NCI-H2107 (cell line): Measurements from ENCODE around the gene HPS1.

Source experiments
- DNase-seq: peaks from one replicate; lab custom pipeline; 2025; lab: John Stamatoyannopoulos, UW

HPS1 gene

GRCh38 chr10:98446661-98447221 is at the start of gene HPS1:
Gene HPS1 (minus strand): TSS chr10:98446935. CDS start chr10:98443240, 3,695 bp downstream.
- no peak for DNase-seq

DNA sequence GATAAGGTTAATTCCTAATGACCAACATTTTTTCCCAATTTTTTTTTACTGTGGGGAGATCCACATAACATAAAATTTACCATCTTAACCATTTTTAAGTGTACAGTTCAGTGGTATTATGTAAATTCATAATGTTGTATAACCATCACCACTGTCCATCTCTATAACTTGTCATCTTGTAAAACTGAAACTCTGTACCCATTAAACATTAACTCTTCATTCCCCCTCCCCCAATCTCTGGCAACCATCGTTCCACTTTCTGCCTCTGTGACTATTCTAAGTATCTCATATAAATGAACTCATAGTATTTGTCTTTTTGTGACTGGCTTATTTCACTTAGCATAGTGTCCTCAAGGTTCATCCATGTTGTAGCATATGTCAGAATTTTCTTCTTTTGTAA is 46.0 kb upstream of the HPS1 start:
- no peak for DNase-seq

GRCh38 chr10:98489561-98490481 is 43.1 kb upstream of the HPS1 start:
- no peak for DNase-seq

- DNase-seq, result no peak
Measured at GRCh38 chr10:98488669-98489430, 42.1 kb upstream of the HPS1 start.

- DNase-seq, result no peak
Measured at GRCh38 chr10:98487649-98488048, 40.9 kb upstream of the HPS1 start.

- DNase-seq, result no peak
Measured at GRCh38 chr10:98486421-98486820, 39.7 kb upstream of the HPS1 start.

- DNase-seq, result no peak
Measured at GRCh38 chr10:98485959-98486358, 39.2 kb upstream of the HPS1 start.

- no peak for DNase-seq
Measured at GRCh38 chr10:98483658-98484057, 36.9 kb upstream of the HPS1 start.

GRCh38 chr10:98482096-98482495 is 35.4 kb upstream of the HPS1 start:
- DNase-seq, result no peak

GRCh38 chr10:98481404-98481945 is 34.7 kb upstream of the HPS1 start:
- DNase-seq, result no peak

DNA sequence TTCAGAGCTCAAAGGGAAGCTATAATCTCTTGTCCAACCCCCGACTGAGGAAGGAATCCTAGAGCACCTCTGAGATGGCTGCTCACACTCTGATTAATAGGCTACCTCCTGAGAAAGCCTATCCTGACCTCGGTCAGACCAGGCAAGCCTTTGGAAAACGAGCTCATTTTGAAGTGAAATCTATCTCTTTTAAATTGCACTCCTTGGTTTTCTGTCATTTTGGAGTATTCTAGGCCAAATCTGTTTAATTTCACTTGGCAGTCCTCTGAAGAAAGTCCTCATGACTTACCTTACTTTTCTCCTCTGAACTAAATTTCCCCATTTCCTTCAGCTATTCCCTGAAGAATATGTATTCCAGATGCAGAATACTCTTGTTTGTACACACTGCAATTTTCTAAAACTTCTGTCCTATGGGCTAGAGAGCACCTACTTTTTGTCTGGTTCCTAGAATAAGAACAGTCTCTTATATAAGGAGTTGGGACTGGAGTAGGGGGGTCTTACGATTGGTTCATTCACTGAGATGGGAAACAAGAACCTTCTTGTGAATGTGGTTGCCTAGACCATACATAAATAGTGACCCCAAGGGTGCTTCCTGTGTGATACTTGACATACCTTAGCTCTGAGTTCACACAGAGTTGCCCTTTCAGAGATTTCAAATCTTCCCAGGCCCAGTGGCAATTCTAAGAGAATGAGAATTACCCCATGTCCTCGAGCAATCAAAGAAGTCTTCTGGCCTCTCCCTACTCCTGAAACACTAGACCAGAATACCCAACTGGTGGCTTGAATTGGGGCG is 31.9 kb upstream of the HPS1 start:
- DNase-seq, result no peak

DNA sequence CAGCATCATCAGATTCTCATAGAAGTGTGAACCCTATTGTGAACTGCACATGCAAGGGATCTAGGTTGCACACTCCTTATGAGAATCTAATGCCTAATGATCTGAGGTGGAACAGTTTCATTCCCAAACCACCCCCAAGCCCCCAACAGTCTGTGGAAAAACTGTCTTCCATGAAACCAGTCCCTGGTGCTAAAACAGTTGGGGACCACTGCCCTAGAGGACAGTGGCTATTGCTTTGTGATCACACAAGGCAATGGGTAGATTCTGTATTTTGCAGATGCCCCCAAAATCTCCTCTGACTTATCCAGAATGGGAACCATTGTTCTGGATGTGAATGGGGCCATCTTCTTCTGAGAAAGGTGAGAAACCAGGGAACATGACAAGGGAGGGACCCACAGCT is 31.1 kb upstream of the HPS1 start:
- no peak for DNase-seq

DNA sequence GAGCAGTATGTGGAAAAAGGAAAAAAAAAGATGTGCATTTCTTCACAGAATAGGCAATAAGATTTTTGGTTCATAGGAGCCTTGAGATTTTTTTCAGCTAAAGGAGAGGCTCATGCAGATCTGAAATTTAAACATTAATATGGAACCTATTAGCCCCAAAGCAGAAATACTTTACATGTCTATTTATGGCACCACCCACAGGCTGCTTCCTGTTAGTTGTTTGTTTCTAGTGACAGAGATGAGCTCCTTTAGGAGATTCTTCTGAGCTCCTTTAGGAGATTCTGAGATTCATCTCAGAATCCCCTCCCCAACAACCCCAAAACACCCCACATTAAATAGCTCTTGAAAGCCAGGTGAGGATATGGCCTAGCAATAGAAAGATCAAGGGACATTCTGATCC is 27.9 kb upstream of the HPS1 start:
- no peak for DNase-seq

GRCh38 chr10:98472196-98472595 is 25.5 kb upstream of the HPS1 start:
- DNase-seq, result no peak

DNA sequence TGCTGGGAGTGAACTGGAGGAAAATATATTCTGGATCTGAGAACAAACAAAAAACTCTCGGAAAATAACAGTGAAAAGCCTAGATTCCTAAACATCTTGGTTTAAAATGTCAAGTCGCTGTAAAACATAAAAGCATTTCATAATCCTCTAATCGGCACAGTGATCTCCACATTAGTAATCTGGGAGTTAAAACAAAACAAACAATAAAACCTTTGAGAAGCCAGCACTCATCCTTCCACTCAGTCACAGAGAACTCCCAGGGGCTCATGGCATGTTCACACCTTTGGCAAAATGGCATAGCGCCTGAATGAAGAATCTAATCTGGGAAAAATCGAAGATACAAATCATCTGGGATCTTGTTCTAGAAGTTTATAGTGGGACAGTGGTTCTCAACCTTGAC is 24.1 kb upstream of the HPS1 start:
- DNase-seq, result no peak

DNA sequence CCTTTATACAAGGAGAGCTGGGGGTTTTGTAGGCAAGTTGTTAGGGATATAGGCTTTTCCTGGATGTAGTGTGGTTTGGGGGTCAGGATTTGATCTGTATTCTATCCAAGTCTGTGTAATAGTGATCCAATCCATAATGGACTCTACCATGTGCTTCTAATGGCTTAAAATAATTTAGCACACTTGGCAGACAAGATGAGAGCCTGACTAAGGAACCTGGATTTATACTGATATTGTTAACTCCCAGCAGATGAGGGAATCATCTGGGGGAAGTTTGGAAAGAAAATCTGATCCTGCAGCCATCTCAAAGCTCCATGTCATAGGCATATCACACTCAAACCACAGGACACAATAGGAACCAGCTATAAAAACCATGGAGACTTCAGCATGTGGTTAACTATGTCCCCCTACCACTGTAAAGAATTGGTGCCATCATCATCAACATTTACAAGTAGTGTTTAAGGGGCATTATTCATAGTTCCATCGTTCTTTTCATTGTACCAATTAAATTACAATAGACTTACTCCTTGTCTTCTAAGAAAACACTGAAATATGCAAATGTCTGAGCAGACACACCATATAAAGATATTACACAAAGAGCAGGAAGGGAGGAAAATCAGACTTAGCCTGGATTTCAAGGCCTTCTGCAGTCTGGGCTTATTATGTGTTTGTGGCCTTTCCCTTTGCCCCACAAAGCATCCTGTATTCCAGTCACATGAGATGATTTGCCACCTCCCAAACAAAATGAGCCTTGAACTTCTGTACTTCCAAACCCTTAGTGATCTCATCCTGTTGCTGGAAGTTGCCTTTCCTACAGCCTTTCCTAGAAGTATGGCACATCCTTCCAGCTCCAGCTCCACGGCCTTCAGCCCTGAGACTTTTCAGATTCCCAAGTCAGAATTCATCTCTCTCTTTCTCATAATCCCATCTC is 22.5 kb upstream of the HPS1 start:
- DNase-seq, result no peak

GRCh38 chr10:98467506-98468318 is 21.0 kb upstream of the HPS1 start:
- no peak for DNase-seq

GRCh38 chr10:98466861-98467505 is 20.2 kb upstream of the HPS1 start:
- DNase-seq, result no peak

- DNase-seq, result no peak
Measured at GRCh38 chr10:98465866-98466265, 19.1 kb upstream of the HPS1 start.
